HCT116 (cell line): Measurements from ENCODE around the gene ZNF823.
"Not testable (repeated sequence)": the region's sequence is repeated elsewhere in the genome, so short reads cannot be mapped to it uniquely, and the experiment has no call there.

Source experiments
- CBX3 ChIP-seq: IDR thresholded peaks from 2 replicates; pipeline ENCODE4 v1.6.1; 2012; ENCODE audit warnings: low read depth
- CTCF ChIP-seq, 3 experiments: fragments of 200-600 bp in 1 of 3; sonication (generic) in 1 of 3; IDR thresholded peaks in 2 of 3; conservative IDR thresholded peaks in 1 of 3; 2 replicates each; pipeline ENCODE4 v1.5.1; 2012 to 2017; ENCODE audit warnings: low read depth in 2 of 3, low read length in 2 of 3, antibody characterized with exemption in 1 of 3, borderline replicate concordance in 1 of 3, control low read depth in 1 of 3, mild to moderate bottlenecking in 1 of 3, mixed read lengths in 1 of 3, mixed run types in 1 of 3, moderate library complexity in 1 of 3; ENCODE audit not compliant: insufficient read depth in 1 of 3
- FOSL1 ChIP-seq: IDR thresholded peaks from 2 replicates; pipeline ENCODE4 v1.6.1; 2012; ENCODE audit warnings: low read depth
- JUND ChIP-seq: IDR thresholded peaks from 2 replicates; pipeline ENCODE4 v1.6.1; 2012
- POLR2A ChIP-seq: IDR thresholded peaks from 2 replicates; pipeline ENCODE4 v1.7.0; 2011; ENCODE audit warnings: borderline replicate concordance; ENCODE audit not compliant: insufficient read depth, insufficient read length; ENCODE audit errors: extremely low read depth
- POLR2AphosphoS5 ChIP-seq: IDR thresholded peaks from 2 replicates; pipeline ENCODE4 v1.6.1; 2011; ENCODE audit warnings: mild to moderate bottlenecking, low read depth, low read length, moderate library complexity
- SIN3A ChIP-seq: IDR thresholded peaks from 2 replicates; pipeline ENCODE4 v1.6.1; 2012; ENCODE audit warnings: low read depth
- SRF ChIP-seq: IDR thresholded peaks from 2 replicates; pipeline ENCODE4 v1.6.1; 2012; ENCODE audit warnings: low read depth
- ZBTB33 ChIP-seq: IDR thresholded peaks from 2 replicates; pipeline ENCODE4 v1.6.1; 2011; ENCODE audit warnings: mild to moderate bottlenecking, low read length, moderate library complexity; ENCODE audit not compliant: insufficient replicate concordance; ENCODE audit errors: extremely low read depth
- TF ChIP-seq, protein P1 (sequence below): IDR thresholded peaks from 2 replicates; pipeline ENCODE4 v1.6.1; 2012

- TF ChIP-seq CBX3; FOSL1; CTCF (IDR thresholded peaks at IDR 0.05 in 2 of 3, conservative IDR thresholded peaks at IDR 0.05 in 1 of 3; ENCODE audit: borderline replicate concordance in 1 of 3, insufficient read depth in 1 of 3, low read depth in 2 of 3, low read length in 2 of 3); SIN3A; SRF; POLR2AphosphoS5; JUND; POLR2A; ZBTB33: not testable (repeated sequence)
- TF ChIP-seq, protein P1, sequence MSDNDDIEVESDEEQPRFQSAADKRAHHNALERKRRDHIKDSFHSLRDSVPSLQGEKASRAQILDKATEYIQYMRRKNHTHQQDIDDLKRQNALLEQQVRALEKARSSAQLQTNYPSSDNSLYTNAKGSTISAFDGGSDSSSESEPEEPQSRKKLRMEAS = not testable (repeated sequence)
Measured at GRCh38 chr19:11676661-11677600, 61.8 kb downstream of the ZNF823 start.
